GM18520 (cell line): ENCODE results near the gene FAM156A.
"Not testable (repeated sequence)": the region's sequence is repeated elsewhere in the genome, so short reads cannot be mapped to it uniquely, and the experiment has no call there.

Experiments
- ATAC-seq: cut with Tn5 transposase; IDR thresholded peaks from one replicate; pipeline ENCODE4 v1.9.1; 2021; ENCODE audit not compliant: unreplicated experiment

FAM156A gene

GRCh38 chrX:52958113-52958959, at the start of gene FAM156A:
FAM156A (minus strand) TSS chrX:52958518; CDS start chrX:52948588, 9,930 bp downstream.
- peak; percentile 86 for ATAC-seq

GRCh38 chrX:53005327-53005726, 47.0 kb upstream of the FAM156A start:
- no peak for ATAC-seq

GRCh38 chrX:53004811-53005210, 46.5 kb upstream of the FAM156A start:
- no peak for ATAC-seq

- ATAC-seq: no peak
These were observed 45.7 kb upstream of the FAM156A start for GRCh38 chrX:53004038-53004437.

GRCh38 chrX:53003111-53003510, 44.8 kb upstream of the FAM156A start:
- no peak for ATAC-seq

GRCh38 chrX:53001958-53002357, 43.6 kb upstream of the FAM156A start:
- no peak for ATAC-seq

GRCh38 chrX:53000447-53001135, 42.3 kb upstream of the FAM156A start:
- ATAC-seq: no peak

GRCh38 chrX:52995987-52996331, 37.6 kb upstream of the FAM156A start:
- no peak for ATAC-seq

- ATAC-seq: peak; percentile 94
These were observed 37.0 kb upstream of the FAM156A start for GRCh38 chrX:52995135-52995986.

GRCh38 chrX:52990848-52991247, 32.5 kb upstream of the FAM156A start:
- ATAC-seq: no peak

GRCh38 chrX:52990011-52990631, 31.8 kb upstream of the FAM156A start:
- peak; percentile 50 for ATAC-seq

GRCh38 chrX:52988985-52989917, 30.9 kb upstream of the FAM156A start:
- ATAC-seq: no peak

- ATAC-seq: no peak
These were observed 25.1 kb upstream of the FAM156A start for GRCh38 chrX:52983321-52984000.

GRCh38 chrX:52979993-52980392, 21.7 kb upstream of the FAM156A start:
- no peak for ATAC-seq

- no peak for ATAC-seq
These were observed 21.2 kb upstream of the FAM156A start for GRCh38 chrX:52979568-52979967.

GRCh38 chrX:52977953-52978352, 19.6 kb upstream of the FAM156A start:
- ATAC-seq: no peak

GRCh38 chrX:52975576-52975975, 17.3 kb upstream of the FAM156A start:
- ATAC-seq: not testable (repeated sequence)

GRCh38 chrX:52974336-52974992, 16.1 kb upstream of the FAM156A start:
- ATAC-seq: not testable (repeated sequence)

- not testable (repeated sequence) for ATAC-seq
These were observed 9.6 kb upstream of the FAM156A start for GRCh38 chrX:52967922-52968321.
